ENCODE data around the gene TTC36.
"Not testable (repeated sequence)": the region's sequence is repeated elsewhere in the genome, so short reads cannot be mapped to it uniquely, and the experiment has no call there.

Gene TTC36

GRCh38 chr11:118527109-118527508 lies at the start of gene TTC36:
Gene TTC36, plus strand, starts transcription at chr11:118527474. Its CDS starts 21 bp downstream, at chr11:118527495.
- DNase-seq (ENCODE audit: low spot score) = no peak
- no peak for FAIRE-seq

- not testable (repeated sequence) for DNase-seq (ENCODE audit: low spot score); FAIRE-seq
Observed at GRCh38 chr11:118481238-118481637, 46.0 kb upstream of the TTC36 start.

GRCh38 chr11:118484405-118484804 lies 42.9 kb upstream of the TTC36 start:
- DNase-seq (ENCODE audit: low spot score) (no peak), FAIRE-seq (no peak)

- DNase-seq (ENCODE audit: low spot score) = no peak
- no peak for FAIRE-seq
Observed at GRCh38 chr11:118485273-118485672, 42.0 kb upstream of the TTC36 start.

GRCh38 chr11:118488480-118489109 lies 38.7 kb upstream of the TTC36 start:
- DNase-seq (ENCODE audit: low spot score) (peak; percentile 56), FAIRE-seq (no peak)

- DNase-seq (ENCODE audit: low spot score) (no peak), FAIRE-seq (no peak)
Observed at GRCh38 chr11:118491041-118491440, 36.2 kb upstream of the TTC36 start.

GRCh38 chr11:118497831-118498230 lies 29.4 kb upstream of the TTC36 start:
- DNase-seq (ENCODE audit: low spot score) (peak; percentile 21), FAIRE-seq (no peak)

- FAIRE-seq = no peak
- DNase-seq (ENCODE audit: low spot score) = no peak
Observed at GRCh38 chr11:118503216-118503615, 24.1 kb upstream of the TTC36 start.

- DNase-seq (ENCODE audit: low spot score) = no peak
- no peak for FAIRE-seq
Observed at GRCh38 chr11:118511601-118512000, 15.7 kb upstream of the TTC36 start.

- no peak for FAIRE-seq
- DNase-seq (ENCODE audit: low spot score) = no peak
Observed at GRCh38 chr11:118514103-118514502, 13.2 kb upstream of the TTC36 start.

GRCh38 chr11:118519549-118519948 lies 7.7 kb upstream of the TTC36 start:
- DNase-seq (ENCODE audit: low spot score) (no peak), FAIRE-seq (no peak)

- no peak for DNase-seq (ENCODE audit: low spot score)
- no peak for FAIRE-seq
Observed at GRCh38 chr11:118521892-118522311, 5.4 kb upstream of the TTC36 start.

- no peak for FAIRE-seq
- peak; percentile 32 for DNase-seq (ENCODE audit: low spot score)
Observed at GRCh38 chr11:118522571-118523072, 4.7 kb upstream of the TTC36 start.

- DNase-seq (ENCODE audit: low spot score) (no peak), FAIRE-seq (no peak)
Observed at GRCh38 chr11:118524356-118524755, 2.9 kb upstream of the TTC36 start.

GRCh38 chr11:118524757-118525470 lies 2.4 kb upstream of the TTC36 start:
- DNase-seq (ENCODE audit: low spot score) (no peak), FAIRE-seq (no peak)

GRCh38 chr11:118526688-118527087 lies 586 bp upstream of the TTC36 start:
- DNase-seq (ENCODE audit: low spot score) (no peak), FAIRE-seq (no peak)

GRCh38 chr11:118528511-118528910 lies 1.2 kb downstream of the TTC36 start:
- no peak for FAIRE-seq
- DNase-seq (ENCODE audit: low spot score) = no peak

GRCh38 chr11:118529584-118530175 lies 2.4 kb downstream of the TTC36 start:
- DNase-seq (ENCODE audit: low spot score) (no peak), FAIRE-seq (no peak)

- no peak for DNase-seq (ENCODE audit: low spot score)
- FAIRE-seq = no peak
Observed at GRCh38 chr11:118530180-118530682, 3.0 kb downstream of the TTC36 start.

- FAIRE-seq = peak; percentile 58
- peak; percentile 81 for DNase-seq (ENCODE audit: low spot score)
Observed at GRCh38 chr11:118530683-118531596, 3.7 kb downstream of the TTC36 start, which contains the start of gene TMEM25. Gene TMEM25, plus strand, starts transcription at chr11:118531192. Its CDS starts 610 bp downstream, at chr11:118531802.

GRCh38 chr11:118531597-118532084 lies 4.4 kb downstream of the TTC36 start:
- DNase-seq (ENCODE audit: low spot score) = peak; percentile 17
- no peak for FAIRE-seq
